Uterus (tissue), 4 donors: Measurements from ENCODE around the gene S100A1. TPM values are rescaled to one million over a fixed set of nuclear protein-coding genes. Genes with fewer than 3 reads are reported as not detected.
"Not testable (repeated sequence)": the region's sequence is repeated elsewhere in the genome, so short reads cannot be mapped to it uniquely, and the experiment has no call there.

Experiments used
- DNase-seq, 2 donors: peaks; one replicate each; pipeline ENCODE4 v3.0.0-alpha.2; 2019 to 2020
- H3K27ac ChIP-seq, 2 donors: fragments of 200-600 bp; sonication (generic); 1 replicate in 1 of 2; 2 replicates in 1 of 2; pipeline ENCODE4 v1.5.1; 2016 to 2018
- H3K27me3 ChIP-seq, 2 donors: fragments of 200-600 bp; sonication (generic); one replicate each; pipeline ENCODE4 v1.5.1; 2018 to 2019; ENCODE audit warnings: control low read depth in 1 of 2
- H3K36me3 ChIP-seq, 2 donors: fragments of 200-600 bp; sonication (generic); one replicate each; pipeline ENCODE4 v1.5.1; 2019; ENCODE audit warnings: control low read depth in 1 of 2
- H3K4me1 ChIP-seq, 2 donors: fragments of 200-600 bp; sonication (generic); one replicate each; pipeline ENCODE4 v1.5.1; 2018 to 2019; ENCODE audit warnings: control low read depth in 1 of 2
- H3K4me3 ChIP-seq, 2 donors: fragments of 200-600 bp; sonication (generic); 1 replicate in 1 of 2; 2 replicates in 1 of 2; pipeline ENCODE4 v1.5.1; 2018 to 2019; ENCODE audit warnings: mild to moderate bottlenecking in 1 of 2
- H3K9me3 ChIP-seq, 2 donors: fragments of 200-600 bp; sonication (generic); one replicate each; pipeline ENCODE4 v1.5.1; 2019; ENCODE audit warnings: control low read depth in 1 of 2
- CTCF ChIP-seq, 4 experiments: fragments of 200-600 bp in 2 of 4; fragments of 450-650 bp in 2 of 4; sonication (generic) in 2 of 4; IDR thresholded peaks; one replicate each; pipeline ENCODE4 v1.5.1; 2016 to 2019; ENCODE audit warnings: antibody characterized with exemption in 4 of 4, mild to moderate bottlenecking in 2 of 4, moderate library complexity in 1 of 4
- POLR2A ChIP-seq, 2 donors: fragments of 450-650 bp; IDR thresholded peaks; one replicate each; pipeline ENCODE4 v1.6.1; 2016; ENCODE audit warnings: antibody characterized with exemption in 2 of 2, mild to moderate bottlenecking in 1 of 2, moderate library complexity in 1 of 2
- intact Hi-C: fragments of 100-400 bp; cut with DNase I; formaldehyde crosslinking; loops from one replicate; pipeline ENCODE4 v1.15.1; 2023; ENCODE audit warnings: low total_unique reads
- total RNA-seq, 4 donors: library from RNA; depleted of rRNA in 3 of 4; stranded (reverse); fragments of >200 nt in 3 of 4; gene quantifications; one replicate each; pipeline versions ENCODE4 v1.1.0 to v1.2.4, GENCODE V29; 2014 to 2023
- donor health status: DM: yes; HTN: yes; CAD: no.

S100A1 gene
- total RNA-seq, 4 donors from 2014 or later, result 3.8 TPM; not detected in 3

GRCh38 chr1:153585006-153585405 lies 43.2 kb upstream of the S100A1 start:
- no peak overlapping the region for H3K27ac ChIP-seq
- H3K9me3 ChIP-seq, result no peaks in the 10 kb centered on the region
- no peaks in the 10 kb centered on the region for H3K27me3 ChIP-seq
- intact Hi-C loops, result no loop called here
- TF ChIP-seq POLR2A (IDR thresholded peaks at IDR 0.05) (no peak), CTCF (IDR thresholded peaks at IDR 0.05) (no peak)
- H3K4me3 ChIP-seq, result no peak overlapping the region
- DNase-seq, result no peak
- no peaks in the 10 kb centered on the region for H3K36me3 ChIP-seq
- no peaks in the 10 kb centered on the region for H3K4me1 ChIP-seq

GRCh38 chr1:153586347-153586746 lies 41.9 kb upstream of the S100A1 start:
- no peak for DNase-seq
- no peaks in the 10 kb centered on the region for H3K4me1 ChIP-seq
- no peak overlapping the region for H3K27ac ChIP-seq
- no peaks in the 10 kb centered on the region for H3K27me3 ChIP-seq
- TF ChIP-seq CTCF (IDR thresholded peaks at IDR 0.05) (no peak), POLR2A (IDR thresholded peaks at IDR 0.05) (no peak)
- no peaks in the 10 kb centered on the region for H3K36me3 ChIP-seq
- no peaks in the 10 kb centered on the region for H3K9me3 ChIP-seq
- H3K4me3 ChIP-seq, result no peak overlapping the region
- intact Hi-C loops, result no loop called here

GRCh38 chr1:153587314-153587713 lies 40.9 kb upstream of the S100A1 start:
- no peak for DNase-seq
- Histone ChIP-seq H3K4me3 (no peak overlapping the region), H3K9me3 (no peaks in the 10 kb centered on the region), H3K27ac (no peak overlapping the region), H3K36me3 (no peaks in the 10 kb centered on the region), H3K4me1 (no peaks in the 10 kb centered on the region), H3K27me3 (no peaks in the 10 kb centered on the region)
- TF ChIP-seq POLR2A (IDR thresholded peaks at IDR 0.05) (no peak), CTCF (IDR thresholded peaks at IDR 0.05) (no peak)
- intact Hi-C loops, result no loop called here

GRCh38 chr1:153588033-153588432 lies 40.2 kb upstream of the S100A1 start:
- H3K27ac ChIP-seq, H3K9me3 ChIP-seq, H3K27me3 ChIP-seq, DNase-seq, H3K4me1 ChIP-seq, intact Hi-C loops, H3K4me3 ChIP-seq, H3K36me3 ChIP-seq: not testable (repeated sequence)

GRCh38 chr1:153588482-153588881 lies 39.8 kb upstream of the S100A1 start:
- H3K4me3 ChIP-seq, result no peak overlapping the region
- no peaks in the 10 kb centered on the region for H3K36me3 ChIP-seq
- intact Hi-C loops, result no loop called here
- H3K27me3 ChIP-seq, result no peaks in the 10 kb centered on the region
- TF ChIP-seq CTCF (IDR thresholded peaks at IDR 0.05) (no peak), POLR2A (IDR thresholded peaks at IDR 0.05) (no peak)
- no peaks in the 10 kb centered on the region for H3K4me1 ChIP-seq
- DNase-seq, result no peak
- no peaks in the 10 kb centered on the region for H3K9me3 ChIP-seq
- no peak overlapping the region for H3K27ac ChIP-seq

GRCh38 chr1:153592748-153593147 lies 35.5 kb upstream of the S100A1 start:
- no peak for TF ChIP-seq POLR2A (IDR thresholded peaks at IDR 0.05)
- intact Hi-C loops, result no loop called here
- no peak overlapping the region for H3K4me3 ChIP-seq
- H3K36me3 ChIP-seq, result no peaks in the 10 kb centered on the region
- no peaks in the 10 kb centered on the region for H3K27me3 ChIP-seq
- no peak for DNase-seq
- H3K4me1 ChIP-seq, result no peaks in the 10 kb centered on the region
- H3K9me3 ChIP-seq, result no peaks in the 10 kb centered on the region
- peak overlapping the region in 1 of 2 donors; percentile 31 for H3K27ac ChIP-seq
